Vagina (tissue), 2 donors: Measurements from ENCODE around the gene PM20D2. TPM values are rescaled to one million over a fixed set of nuclear protein-coding genes. Genes with fewer than 3 reads are reported as not detected.

Experiments used
- DNase-seq, 2 donors: peaks; one replicate each; pipeline ENCODE4 v3.0.0-alpha.2; 2017; ENCODE audit errors: extremely low spot score in 2 of 2
- H3K27ac ChIP-seq: fragments of 200-600 bp; sonication (generic); one replicate; pipeline ENCODE4 v1.5.1; 2019
- H3K27me3 ChIP-seq: fragments of 200-600 bp; sonication (generic); one replicate; pipeline ENCODE4 v1.5.1; 2019
- H3K36me3 ChIP-seq, 2 donors: fragments of 200-600 bp; sonication (generic); one replicate each; pipeline ENCODE4 v1.5.1; 2017 to 2019
- H3K4me1 ChIP-seq: fragments of 200-600 bp; sonication (generic); one replicate; pipeline ENCODE4 v1.5.1; 2019
- H3K4me3 ChIP-seq, 2 donors: fragments of 200-600 bp; sonication (generic); 1 replicate in 1 of 2; 2 replicates in 1 of 2; pipeline ENCODE4 v1.5.1; 2016 to 2019
- H3K9me3 ChIP-seq: fragments of 200-600 bp; sonication (generic); one replicate; pipeline ENCODE4 v1.5.1; 2019
- CTCF ChIP-seq, 3 experiments: fragments of 450-650 bp in 2 of 3; fragments of 200-600 bp in 1 of 3; sonication (generic) in 1 of 3; IDR thresholded peaks; one replicate each; pipeline ENCODE4 v1.5.1; 2017 to 2019; ENCODE audit warnings: antibody characterized with exemption in 3 of 3, mild to moderate bottlenecking in 2 of 3, moderate library complexity in 2 of 3
- POLR2A ChIP-seq, 2 donors: fragments of 450-650 bp; IDR thresholded peaks; one replicate each; pipeline ENCODE4 v1.6.1; 2017; ENCODE audit warnings: antibody characterized with exemption in 2 of 2, mild to moderate bottlenecking in 2 of 2, moderate library complexity in 2 of 2
- POLR2AphosphoS5 ChIP-seq, 2 donors: sonication (generic); formaldehyde crosslinking; IDR thresholded peaks; one replicate each; pipeline ENCODE4 v1.9.0; 2017; ENCODE audit warnings: antibody characterized with exemption in 2 of 2, mild to moderate bottlenecking in 2 of 2, low read depth in 1 of 2; ENCODE audit not compliant: insufficient read depth in 1 of 2
- intact Hi-C: fragments of 100-400 bp; cut with DNase I; formaldehyde crosslinking; loops from one replicate; pipeline ENCODE4 v1.15.1; 2023
- total RNA-seq: library from RNA; depleted of rRNA; stranded (reverse); fragments of >200 nt; gene quantifications from one replicate; pipeline ENCODE4 v1.2.3, GENCODE V29; 2016

Gene PM20D2
- total RNA-seq, 1 donor from 2014 or later: 14.0 TPM

DNA sequence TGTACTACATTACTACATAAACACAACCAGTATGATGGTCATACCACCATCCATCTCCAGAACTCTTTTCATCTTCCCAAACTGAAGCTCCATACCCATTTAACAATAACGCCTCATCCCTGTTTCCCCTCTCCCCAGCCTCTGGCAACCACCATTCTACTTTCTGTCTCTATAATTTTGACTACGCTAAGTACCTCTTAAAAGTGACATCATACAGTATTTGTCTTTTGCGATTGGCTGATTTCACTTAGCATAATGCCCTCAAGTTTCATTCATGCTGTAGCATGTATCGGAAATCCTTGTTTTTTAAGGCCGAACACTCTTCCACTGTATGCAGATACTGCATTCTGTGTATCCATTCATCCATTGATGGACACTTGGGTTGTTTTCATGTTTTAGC, 41.6 kb downstream of the PM20D2 start:
- H3K36me3 ChIP-seq: no peaks in the 10 kb centered on the region
- no peaks in the 10 kb centered on the region for H3K27me3 ChIP-seq
- H3K9me3 ChIP-seq: no peaks in the 10 kb centered on the region
- intact Hi-C loops: no loop called here
- H3K27ac ChIP-seq: no peak overlapping the region
- no peaks in the 10 kb centered on the region for H3K4me1 ChIP-seq
- H3K4me3 ChIP-seq: no peak overlapping the region
- DNase-seq: no peak
- TF ChIP-seq POLR2A (IDR thresholded peaks at IDR 0.05) (no peak), CTCF (IDR thresholded peaks at IDR 0.05) (no peak), POLR2AphosphoS5 (IDR thresholded peaks at IDR 0.05; ENCODE audit: insufficient read depth in 1 of 2, low read depth in 1 of 2) (no peak)

- Histone ChIP-seq H3K4me1 (no peaks in the 10 kb centered on the region), H3K27ac (no peak overlapping the region), H3K36me3 (no peaks in the 10 kb centered on the region), H3K4me3 (no peak overlapping the region), H3K9me3 (peaks cover 7% of the 10 kb centered on the region), H3K27me3 (no peaks in the 10 kb centered on the region)
- intact Hi-C loops: no loop called here
- TF ChIP-seq CTCF (IDR thresholded peaks at IDR 0.05) (no peak), POLR2A (IDR thresholded peaks at IDR 0.05) (no peak), POLR2AphosphoS5 (IDR thresholded peaks at IDR 0.05; ENCODE audit: insufficient read depth in 1 of 2, low read depth in 1 of 2) (no peak)
- DNase-seq: no peak
Measured at GRCh38 chr6:89190741-89191140, 44.9 kb downstream of the PM20D2 start.

DNA sequence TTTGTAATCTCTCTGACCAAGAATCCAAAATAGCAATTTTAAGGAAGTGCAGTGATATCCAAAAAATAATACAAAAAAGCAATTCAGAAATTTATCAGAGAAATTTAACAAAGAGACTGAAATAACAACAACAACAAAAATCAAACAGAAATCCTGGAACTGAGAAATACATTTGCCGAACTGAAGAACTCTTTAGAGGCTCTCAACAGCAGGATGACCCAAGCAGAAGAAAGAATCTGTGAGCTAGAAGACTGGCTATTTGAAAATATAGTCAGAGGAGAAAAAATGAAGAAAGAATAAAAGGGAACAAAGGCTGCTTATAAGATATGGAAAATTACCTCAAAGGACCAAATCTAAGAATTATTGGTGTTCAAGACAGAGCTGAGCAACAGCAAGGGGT, 48.7 kb downstream of the PM20D2 start:
- no peaks in the 10 kb centered on the region for H3K36me3 ChIP-seq
- intact Hi-C loops: no loop called here
- H3K4me1 ChIP-seq: no peaks in the 10 kb centered on the region
- no peak overlapping the region for H3K4me3 ChIP-seq
- H3K27ac ChIP-seq: no peak overlapping the region
- no peaks in the 10 kb centered on the region for H3K27me3 ChIP-seq
- DNase-seq: no peak
- TF ChIP-seq CTCF (IDR thresholded peaks at IDR 0.05) (no peak), POLR2AphosphoS5 (IDR thresholded peaks at IDR 0.05; ENCODE audit: insufficient read depth in 1 of 2, low read depth in 1 of 2) (no peak), POLR2A (IDR thresholded peaks at IDR 0.05) (no peak)
- H3K9me3 ChIP-seq: peaks cover 7% of the 10 kb centered on the region

- intact Hi-C loops: no loop called here
- Histone ChIP-seq H3K36me3 (no peaks in the 10 kb centered on the region), H3K27me3 (no peaks in the 10 kb centered on the region), H3K27ac (no peak overlapping the region), H3K4me1 (no peaks in the 10 kb centered on the region), H3K9me3 (peaks cover 7% of the 10 kb centered on the region), H3K4me3 (no peak overlapping the region)
- TF ChIP-seq POLR2A (IDR thresholded peaks at IDR 0.05): no peak
- TF ChIP-seq POLR2AphosphoS5 (IDR thresholded peaks at IDR 0.05; ENCODE audit: insufficient read depth in 1 of 2, low read depth in 1 of 2): no peak
- TF ChIP-seq CTCF (IDR thresholded peaks at IDR 0.05): no peak
- no peak for DNase-seq
Measured at GRCh38 chr6:89197141-89197540, 51.3 kb downstream of the PM20D2 start.

- no peaks in the 10 kb centered on the region for H3K27me3 ChIP-seq
- H3K36me3 ChIP-seq: no peaks in the 10 kb centered on the region
- DNase-seq: no peak
- intact Hi-C loops: no loop called here
- H3K9me3 ChIP-seq: peaks cover 7% of the 10 kb centered on the region
- no peaks in the 10 kb centered on the region for H3K4me1 ChIP-seq
- H3K4me3 ChIP-seq: no peak overlapping the region
- no peak overlapping the region for H3K27ac ChIP-seq
- no peak for TF ChIP-seq CTCF (IDR thresholded peaks at IDR 0.05)
- no peak for TF ChIP-seq POLR2A (IDR thresholded peaks at IDR 0.05)
- no peak for TF ChIP-seq POLR2AphosphoS5 (IDR thresholded peaks at IDR 0.05; ENCODE audit: insufficient read depth in 1 of 2, low read depth in 1 of 2)
Measured at GRCh38 chr6:89198235-89198634, 52.4 kb downstream of the PM20D2 start.
